ENCODE results near the gene USP49.

GRCh38 chr6:41783106-41783780 is 111.9 kb downstream of the USP49 start:
- TF ChIP-seq CTCF (IDR thresholded peaks at IDR 0.05; ENCODE audit: low read depth, low read length) (no peak), MYC (IDR thresholded peaks at IDR 0.05; ENCODE audit: low read depth, low read length) (no peak), POLR2A (IDR thresholded peaks at IDR 0.05; ENCODE audit: extremely low read depth, insufficient read length) (no peak)
